ENCODE data around the gene MACROD2. TPM values are rescaled to one million over a fixed set of nuclear protein-coding genes. Genes with fewer than 3 reads are reported as not detected.

MACROD2 gene
- total RNA-seq, 1 experiment from 2014 or later, result 1.3 TPM

- in situ Hi-C loops (cut with HindIII; ENCODE audit: low pct_unique_long_range_greater_than_20kb, low sequenced_read_pairs), result no loop called here
- no peak for DNase-seq (ENCODE audit: low read depth, low spot score)
These were observed 601.9 kb downstream of the MACROD2 start for GRCh38 chr20:14597206-14597715.

DNA sequence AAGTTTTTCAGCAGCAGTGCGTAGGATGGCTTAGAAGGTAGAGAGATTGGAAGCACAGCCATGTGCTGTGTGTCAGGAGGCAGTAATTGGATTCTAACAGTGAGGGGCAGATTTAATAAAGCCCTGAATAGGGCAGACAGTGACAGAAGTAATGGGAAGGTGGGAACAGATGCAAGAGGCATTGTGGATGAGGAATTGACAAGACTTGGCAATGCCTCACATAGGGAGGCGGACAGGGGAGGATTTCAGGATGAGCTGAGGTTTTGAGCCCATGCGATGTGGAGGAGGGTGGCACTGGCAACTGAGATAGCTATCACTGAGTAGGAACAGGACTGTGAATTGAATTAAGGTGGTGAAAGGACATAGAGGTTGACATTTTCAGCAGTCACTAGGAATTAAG, 604.3 kb downstream of the MACROD2 start:
- DNase-seq (ENCODE audit: low read depth, low spot score), result no peak
- in situ Hi-C loops (cut with HindIII; ENCODE audit: low pct_unique_long_range_greater_than_20kb, low sequenced_read_pairs), result no loop called here

GRCh38 chr20:14600527-14600926, 605.2 kb downstream of the MACROD2 start:
- no peak for DNase-seq (ENCODE audit: low read depth, low spot score)
- in situ Hi-C loops (cut with HindIII; ENCODE audit: low pct_unique_long_range_greater_than_20kb, low sequenced_read_pairs), result no loop called here

DNA sequence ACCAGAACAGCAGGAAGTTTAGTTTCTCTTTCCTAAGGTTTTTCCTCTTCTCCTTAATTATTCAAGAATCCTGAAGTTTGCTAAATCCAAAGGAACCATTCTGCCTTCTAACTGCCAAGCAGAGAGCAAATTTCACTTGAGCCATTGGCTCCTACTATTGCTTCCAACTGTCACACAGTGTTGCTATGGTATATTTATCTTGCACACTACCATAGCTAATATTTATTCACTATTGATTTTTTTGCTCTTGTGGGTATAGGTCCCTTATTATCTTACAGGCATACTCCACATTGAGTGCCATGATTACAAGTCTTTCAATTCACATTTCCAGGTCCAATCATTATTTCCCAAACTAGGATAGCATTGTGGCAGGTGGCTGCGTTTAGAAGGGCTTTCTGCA, 608.8 kb downstream of the MACROD2 start:
- in situ Hi-C loops (cut with HindIII; ENCODE audit: low pct_unique_long_range_greater_than_20kb, low sequenced_read_pairs), result no loop called here

DNA sequence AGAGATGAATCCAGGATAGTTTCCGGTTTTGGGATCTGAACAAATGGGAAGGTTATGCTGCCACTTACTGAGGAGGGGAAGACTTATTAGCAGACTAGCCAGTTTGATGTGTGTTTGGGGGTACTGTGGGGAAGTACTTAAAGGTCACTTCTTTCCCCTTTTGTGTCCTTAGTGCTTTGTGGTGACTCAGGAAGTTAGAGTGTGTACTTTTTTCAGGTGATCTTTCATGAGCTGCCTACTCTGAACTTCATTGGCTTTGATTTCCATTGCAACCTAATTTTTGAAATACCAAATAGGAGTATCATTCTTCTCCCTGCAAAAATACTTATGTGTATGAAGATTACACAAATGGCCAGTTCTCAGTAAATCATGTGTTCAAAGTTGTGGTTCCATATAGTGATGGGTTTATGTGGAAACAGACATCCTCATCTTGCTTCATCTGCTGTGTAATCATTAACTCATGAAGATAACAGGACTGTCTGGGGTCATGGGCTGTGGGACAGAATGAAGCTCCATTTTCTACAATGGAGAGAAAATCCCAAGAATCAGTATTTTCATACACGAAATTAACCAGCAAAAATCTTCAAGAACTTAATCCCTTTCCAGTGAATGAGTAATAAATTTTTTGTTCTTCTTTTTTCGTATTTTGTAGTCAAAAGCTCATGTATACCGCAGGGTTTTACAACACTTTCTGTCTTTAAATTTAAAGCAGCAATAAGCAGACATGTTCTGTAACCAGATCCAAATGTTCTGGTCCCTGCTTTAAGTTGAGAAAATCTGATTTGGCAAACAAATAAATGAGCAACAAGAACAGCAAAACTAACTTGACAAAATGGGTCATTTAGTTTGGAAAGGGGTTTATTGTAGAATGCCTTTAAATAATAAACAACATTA, 614.3 kb downstream of the MACROD2 start:
- in situ Hi-C loops (cut with HindIII; ENCODE audit: low pct_unique_long_range_greater_than_20kb, low sequenced_read_pairs), result no loop called here
- no peak for DNase-seq (ENCODE audit: low read depth, low spot score)

More for the DNA sequence above, 608.8 kb downstream of the MACROD2 start:
- DNase-seq (ENCODE audit: low read depth, low spot score), result no peak

- DNase-seq (ENCODE audit: low read depth, low spot score), result no peak
- in situ Hi-C loops (cut with HindIII; ENCODE audit: low pct_unique_long_range_greater_than_20kb, low sequenced_read_pairs), result no loop called here
These were observed 616.2 kb downstream of the MACROD2 start for GRCh38 chr20:14611479-14611878.

GRCh38 chr20:14612391-14612790, 617.1 kb downstream of the MACROD2 start:
- in situ Hi-C loops (cut with HindIII; ENCODE audit: low pct_unique_long_range_greater_than_20kb, low sequenced_read_pairs), result no loop called here
- DNase-seq (ENCODE audit: low read depth, low spot score), result no peak

- in situ Hi-C loops (cut with HindIII; ENCODE audit: low pct_unique_long_range_greater_than_20kb, low sequenced_read_pairs), result no loop called here
- no peak for DNase-seq (ENCODE audit: low read depth, low spot score)
These were observed 620.7 kb downstream of the MACROD2 start for GRCh38 chr20:14616003-14616402.

DNA sequence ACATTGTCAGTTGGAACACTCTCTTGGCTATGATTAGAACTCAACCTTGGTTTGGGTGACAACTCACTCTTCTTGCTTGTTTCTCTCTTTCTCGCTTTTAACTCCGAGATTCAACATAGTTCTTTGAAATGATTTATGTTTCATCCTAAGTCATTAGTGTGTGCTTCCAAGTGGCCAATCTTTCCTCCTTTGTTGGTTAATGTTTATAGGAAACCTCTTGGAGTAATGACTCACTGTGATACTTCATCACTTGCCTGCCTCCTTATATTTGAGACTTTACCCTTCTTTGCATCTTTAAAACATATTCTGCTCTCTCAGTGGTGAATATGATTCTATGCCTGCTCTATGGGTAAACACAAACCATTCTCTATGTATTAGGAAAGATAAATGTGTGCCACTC, 621.8 kb downstream of the MACROD2 start:
- no peak for DNase-seq (ENCODE audit: low read depth, low spot score)
- in situ Hi-C loops (cut with HindIII; ENCODE audit: low pct_unique_long_range_greater_than_20kb, low sequenced_read_pairs), result no loop called here

DNA sequence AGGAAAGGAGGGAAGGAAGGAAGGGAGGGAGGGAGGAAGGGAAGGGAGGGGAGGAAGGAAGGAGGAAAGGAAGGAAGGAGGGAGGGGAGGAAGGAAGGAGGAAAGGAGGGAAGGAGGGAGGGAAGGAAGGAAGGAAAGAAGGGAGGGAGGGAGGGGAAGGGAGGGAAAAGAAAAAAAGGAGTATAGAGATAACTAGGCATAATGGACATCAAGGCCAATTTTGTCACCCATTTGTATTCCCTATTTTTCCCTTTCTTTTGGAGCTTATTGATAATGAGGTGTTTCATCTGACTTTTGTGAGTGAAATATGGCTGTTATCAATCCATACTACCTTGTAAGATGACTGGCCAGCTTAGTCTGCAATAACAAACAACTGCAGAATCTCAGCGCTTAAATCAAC, 624.1 kb downstream of the MACROD2 start:
- no peak for DNase-seq (ENCODE audit: low read depth, low spot score)
- in situ Hi-C loops (cut with HindIII; ENCODE audit: low pct_unique_long_range_greater_than_20kb, low sequenced_read_pairs), result no loop called here

GRCh38 chr20:14622796-14623195, 627.5 kb downstream of the MACROD2 start:
- DNase-seq (ENCODE audit: low read depth, low spot score), result peak; percentile 17
- in situ Hi-C loops (cut with HindIII; ENCODE audit: low pct_unique_long_range_greater_than_20kb, low sequenced_read_pairs), result no loop called here

DNA sequence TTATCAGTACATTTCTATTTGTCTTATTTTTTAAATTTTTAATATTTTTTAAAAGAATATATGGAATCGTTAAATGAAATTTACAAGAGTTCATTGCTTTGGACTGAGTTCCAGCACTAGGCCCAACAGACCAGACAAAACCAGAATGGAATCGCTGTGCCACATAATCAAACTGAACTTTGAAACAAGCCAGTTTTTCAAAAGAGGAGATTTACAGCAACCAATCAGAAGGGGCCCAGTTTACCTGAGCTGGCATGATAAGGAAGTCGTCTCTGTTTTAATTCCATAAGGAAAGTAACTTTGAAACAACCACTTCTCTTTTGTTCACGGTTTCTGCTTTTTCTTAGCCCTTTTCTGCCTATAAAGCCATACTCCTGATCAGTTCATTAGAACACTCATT, 635.7 kb downstream of the MACROD2 start:
- no peak for DNase-seq (ENCODE audit: low read depth, low spot score)
- in situ Hi-C loops (cut with HindIII; ENCODE audit: low pct_unique_long_range_greater_than_20kb, low sequenced_read_pairs), result no loop called here

DNA sequence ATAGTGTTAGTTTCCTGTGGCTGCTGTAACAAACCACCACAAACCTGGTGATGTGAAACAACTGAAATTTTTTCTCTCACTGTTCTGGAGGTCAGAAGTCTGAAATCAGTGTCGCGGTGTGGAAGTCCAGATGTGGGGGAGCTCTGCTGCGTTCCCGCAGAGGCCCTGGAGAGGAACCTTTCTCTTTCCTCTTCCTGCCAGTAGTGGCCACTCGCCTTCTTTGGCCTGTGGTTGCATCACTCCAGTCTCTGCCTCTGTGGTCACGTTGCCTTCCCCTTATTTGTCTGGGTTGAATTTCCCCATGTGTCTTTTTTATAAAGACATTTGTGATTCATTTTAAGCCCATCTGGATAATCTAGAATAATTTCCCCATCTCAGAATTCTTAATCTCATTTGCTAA, 637.6 kb downstream of the MACROD2 start:
- in situ Hi-C loops (cut with HindIII; ENCODE audit: low pct_unique_long_range_greater_than_20kb, low sequenced_read_pairs), result no loop called here
- DNase-seq (ENCODE audit: low read depth, low spot score), result peak; percentile 15

DNA sequence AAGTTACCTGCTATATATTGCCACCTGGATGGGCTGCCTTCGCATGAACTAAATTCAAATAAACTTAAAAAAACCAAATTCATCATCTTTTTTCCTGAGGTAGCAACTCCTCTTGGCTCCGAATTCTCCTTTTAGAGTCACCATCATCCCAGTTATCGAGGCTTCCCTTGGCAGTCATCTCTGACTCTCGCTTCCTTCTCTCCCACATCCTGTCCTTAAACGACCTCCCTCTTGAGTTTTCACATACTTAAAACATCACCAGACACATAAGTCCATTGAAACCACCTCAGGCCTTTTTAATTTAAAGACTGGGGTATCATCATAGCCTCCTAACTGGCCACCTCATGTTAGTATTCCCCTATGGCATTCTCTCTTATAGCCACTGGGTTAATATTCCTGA, 638.2 kb downstream of the MACROD2 start:
- DNase-seq (ENCODE audit: low read depth, low spot score), result no peak
- in situ Hi-C loops (cut with HindIII; ENCODE audit: low pct_unique_long_range_greater_than_20kb, low sequenced_read_pairs), result no loop called here

DNA sequence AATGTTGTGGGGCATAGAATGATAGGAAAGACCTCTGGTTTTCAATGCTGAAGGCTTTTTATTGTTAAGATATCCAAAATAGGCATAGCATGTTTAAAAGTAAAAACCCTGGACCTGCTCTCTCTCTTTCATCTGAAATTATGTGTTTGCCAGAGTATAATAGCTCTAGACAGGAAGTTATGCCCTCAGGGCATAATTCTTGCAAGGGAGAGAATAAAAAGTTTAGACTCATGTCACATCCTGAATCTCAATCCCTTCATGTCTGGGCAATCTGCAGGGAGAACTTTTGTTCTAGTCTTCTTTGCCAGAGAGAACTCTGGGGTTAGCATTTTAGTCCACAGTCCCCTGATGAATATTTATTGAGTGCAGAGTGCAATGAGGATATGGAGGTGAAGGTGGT, 639.3 kb downstream of the MACROD2 start:
- DNase-seq (ENCODE audit: low read depth, low spot score), result no peak
- in situ Hi-C loops (cut with HindIII; ENCODE audit: low pct_unique_long_range_greater_than_20kb, low sequenced_read_pairs), result no loop called here

GRCh38 chr20:14637441-14637840, 642.1 kb downstream of the MACROD2 start:
- DNase-seq (ENCODE audit: low read depth, low spot score), result no peak
- in situ Hi-C loops (cut with HindIII; ENCODE audit: low pct_unique_long_range_greater_than_20kb, low sequenced_read_pairs), result no loop called here

DNA sequence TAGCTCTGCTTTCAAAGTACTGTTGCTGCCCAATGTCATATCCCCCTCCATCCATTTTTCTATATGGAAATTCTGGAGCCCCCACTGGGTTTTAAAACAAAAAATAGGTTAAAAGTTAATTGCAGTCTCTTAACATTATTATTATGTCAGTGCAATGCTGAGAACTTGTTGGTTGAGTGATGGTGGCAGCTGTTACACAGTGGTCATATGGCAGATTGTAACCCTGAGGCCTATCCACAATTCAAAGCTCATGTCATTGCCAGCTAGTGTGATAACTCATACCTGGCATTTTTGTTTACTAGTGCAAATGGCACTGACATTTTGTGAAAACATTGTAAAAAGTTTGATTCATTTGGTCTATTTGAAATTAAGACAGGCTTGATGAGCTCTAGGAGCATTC, 647.8 kb downstream of the MACROD2 start:
- in situ Hi-C loops (cut with HindIII; ENCODE audit: low pct_unique_long_range_greater_than_20kb, low sequenced_read_pairs), result no loop called here
- DNase-seq (ENCODE audit: low read depth, low spot score), result no peak

- in situ Hi-C loops (cut with HindIII; ENCODE audit: low pct_unique_long_range_greater_than_20kb, low sequenced_read_pairs), result no loop called here
These were observed 648.2 kb downstream of the MACROD2 start for GRCh38 chr20:14643556-14643955.

More at GRCh38 chr20:14643556-14643955, 648.2 kb downstream of the MACROD2 start:
- DNase-seq (ENCODE audit: low read depth, low spot score), result no peak
